ENCODE results near the gene C1orf210.

C1orf210 gene

DNA sequence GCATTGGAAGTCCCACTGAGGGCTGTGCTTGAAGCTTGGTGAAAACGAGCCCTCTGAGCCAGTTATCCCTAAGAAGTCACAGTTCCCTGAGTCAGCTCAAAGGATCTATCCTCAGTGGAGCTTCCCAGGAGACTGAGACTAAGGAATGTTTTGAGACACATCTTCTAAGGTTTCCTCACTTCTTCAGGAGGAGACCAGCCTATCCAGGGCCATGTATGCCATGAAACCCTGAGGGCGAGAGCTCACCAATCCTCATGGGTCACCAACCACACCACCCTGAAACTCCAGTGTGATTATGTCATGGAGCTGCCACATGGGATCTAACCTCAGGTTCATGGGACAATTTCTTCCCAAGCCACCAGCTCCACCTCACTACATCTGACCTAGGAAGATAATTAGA lies 7.8 kb upstream of the C1orf210 start:
- no peak for DNase-seq

DNA sequence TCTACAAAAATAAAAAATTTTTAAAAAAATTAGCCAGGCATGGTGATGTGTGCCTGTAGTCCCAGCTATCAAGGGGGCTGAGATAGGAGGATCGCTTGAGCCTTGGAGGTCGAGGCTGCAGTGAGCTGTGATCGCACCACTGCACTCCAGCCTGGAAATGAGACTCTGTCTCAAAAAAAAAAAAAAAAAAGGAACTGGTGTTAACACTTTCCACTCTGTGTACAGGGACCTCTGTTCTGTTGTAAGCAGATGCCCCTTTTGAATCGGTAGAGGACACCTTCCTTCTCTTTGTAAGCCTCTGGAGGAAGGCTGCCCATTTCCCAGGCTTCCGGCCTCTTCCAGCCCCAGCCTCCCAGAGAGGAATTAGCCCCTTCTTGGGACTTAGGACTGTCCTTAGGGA lies 7.3 kb upstream of the C1orf210 start:
- no peak for DNase-seq

DNA sequence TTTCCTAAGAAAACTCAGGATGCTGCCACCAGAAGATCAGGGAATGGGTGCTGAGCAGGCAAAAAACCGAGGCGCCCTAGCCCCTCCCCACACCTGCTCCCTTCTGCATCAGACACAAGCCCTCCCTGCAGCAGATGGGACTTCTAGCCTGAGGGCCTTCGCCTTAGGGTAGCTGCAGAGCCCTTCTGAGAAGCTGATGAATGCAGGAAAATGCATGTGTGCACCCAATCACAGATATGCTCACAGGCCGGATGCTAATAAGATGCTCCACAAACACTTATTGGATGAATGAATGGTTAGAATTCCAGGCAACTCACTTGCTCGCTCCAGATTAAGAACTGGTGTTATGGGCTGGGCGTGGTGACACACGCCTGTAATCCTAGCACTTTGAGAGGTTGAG lies 6.8 kb upstream of the C1orf210 start:
- no peak for DNase-seq

DNA sequence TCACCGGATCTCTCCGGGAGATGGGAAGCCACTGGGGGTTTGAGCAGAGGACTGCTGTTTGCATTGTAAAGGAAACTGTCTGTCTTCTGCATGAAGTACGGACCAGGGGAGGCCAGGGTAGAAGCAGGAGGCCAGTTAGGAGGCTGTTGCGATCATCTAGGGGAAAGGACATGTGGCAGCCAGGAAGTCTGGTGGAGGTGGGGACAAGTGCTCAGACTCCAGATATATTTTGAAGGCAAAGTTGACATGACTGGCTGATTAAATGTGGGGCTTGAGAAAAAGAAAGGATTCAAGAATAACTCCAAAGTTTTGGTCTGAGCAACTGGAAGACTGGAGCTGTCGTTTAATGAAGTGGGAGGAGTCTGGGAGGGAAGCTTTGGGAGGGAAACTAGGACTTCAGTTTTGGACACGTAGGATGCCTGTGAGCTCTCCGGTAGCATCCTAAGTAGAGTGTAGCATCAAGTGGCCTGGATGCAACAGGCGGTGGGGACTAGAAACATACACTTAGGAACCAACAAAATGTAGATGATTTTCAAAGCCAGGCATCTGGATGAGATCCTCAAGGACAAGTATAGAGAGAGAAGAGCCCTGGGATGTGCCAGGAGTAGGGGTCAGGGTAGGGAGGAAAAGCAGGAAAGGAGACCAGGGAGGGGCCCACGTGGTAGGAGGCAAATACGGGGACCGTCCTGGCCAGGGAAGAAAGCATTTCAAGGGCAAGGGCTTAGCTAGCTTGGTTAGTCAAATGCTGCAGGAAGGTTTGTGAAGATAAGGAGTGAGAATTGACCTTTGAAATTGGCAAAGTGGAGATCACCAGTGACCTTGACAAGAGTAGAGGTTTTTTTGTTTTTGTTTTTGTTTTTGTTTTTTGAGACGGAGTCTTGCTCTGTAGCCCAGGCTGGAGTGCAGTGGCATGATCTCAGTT lies 3.7 kb upstream of the C1orf210 start:
- no peak for DNase-seq

DNA sequence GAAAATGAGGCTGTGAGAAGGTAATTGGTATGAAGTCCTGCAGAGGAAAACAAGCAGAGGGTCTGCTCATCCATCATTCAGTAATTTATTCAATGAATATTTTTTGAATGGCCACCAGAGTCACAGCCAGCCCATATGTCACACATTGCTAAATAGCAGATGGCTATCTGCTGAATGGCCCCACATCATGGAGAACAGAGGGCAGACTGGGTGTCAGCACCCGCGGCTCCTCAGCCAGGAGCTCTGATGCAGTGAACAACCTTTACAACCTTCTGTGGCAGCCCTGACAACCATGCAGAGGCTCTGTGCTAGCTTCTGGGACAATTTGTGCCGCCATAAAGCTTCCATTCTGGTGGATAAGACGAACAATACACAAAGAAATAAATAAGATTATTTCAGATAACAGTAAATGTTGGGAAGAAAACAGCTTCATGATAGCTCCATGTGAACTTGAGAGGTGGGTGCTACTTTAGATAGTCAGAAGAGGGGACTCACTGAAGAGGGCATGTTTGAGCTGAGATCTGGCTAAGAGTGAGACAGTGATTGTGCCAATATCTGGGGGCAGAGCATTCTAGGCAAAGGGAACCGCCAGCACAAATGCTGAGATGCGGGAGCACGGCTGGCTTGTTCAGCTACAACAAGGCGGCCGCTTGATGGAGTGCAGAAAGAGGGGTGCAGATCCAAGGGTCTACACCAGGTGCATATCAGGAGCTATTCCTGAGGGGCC lies 2.8 kb upstream of the C1orf210 start:
- no peak for DNase-seq

DNA sequence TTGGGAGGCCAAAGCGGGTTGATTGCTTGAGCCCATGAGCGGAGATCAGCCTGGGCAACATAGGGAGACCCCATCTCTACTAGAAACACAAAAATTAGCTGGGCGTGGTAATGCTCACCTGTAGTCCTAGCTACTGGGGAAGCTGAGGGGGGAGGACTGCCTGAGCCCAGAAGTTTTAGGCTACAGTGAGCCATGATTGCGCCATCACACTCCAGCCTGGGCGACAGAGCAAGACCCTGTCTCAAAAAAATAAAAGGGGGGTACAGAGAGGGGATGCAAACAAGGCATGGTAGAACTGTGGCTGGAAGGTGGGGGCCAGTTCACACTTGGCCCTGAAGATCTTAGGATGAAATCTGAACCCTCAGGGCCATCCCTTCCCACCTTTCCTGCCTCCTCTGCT lies 1.2 kb upstream of the C1orf210 start:
- no peak for DNase-seq

DNA sequence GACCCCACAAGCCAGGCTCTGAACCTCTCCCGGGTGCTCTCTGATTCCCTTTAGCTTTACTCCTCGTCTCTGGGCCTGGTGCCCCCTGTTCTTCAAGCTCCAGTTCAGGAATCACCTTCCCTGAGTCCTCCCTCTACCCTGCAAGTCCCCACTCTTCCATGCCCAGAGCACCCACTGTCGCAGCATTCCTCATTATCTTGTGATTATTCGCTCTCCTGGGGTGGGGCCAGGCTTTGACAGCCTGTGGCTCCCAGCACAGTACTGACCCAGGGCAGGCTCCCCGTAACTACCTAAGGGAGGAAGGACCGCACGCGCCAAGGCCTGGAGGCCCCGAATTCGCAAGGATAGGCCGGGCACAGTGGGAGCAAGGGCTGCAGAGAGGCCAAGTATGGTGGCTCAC lies 734 bp upstream of the C1orf210 start:
- DNase-seq, result no peak

DNA sequence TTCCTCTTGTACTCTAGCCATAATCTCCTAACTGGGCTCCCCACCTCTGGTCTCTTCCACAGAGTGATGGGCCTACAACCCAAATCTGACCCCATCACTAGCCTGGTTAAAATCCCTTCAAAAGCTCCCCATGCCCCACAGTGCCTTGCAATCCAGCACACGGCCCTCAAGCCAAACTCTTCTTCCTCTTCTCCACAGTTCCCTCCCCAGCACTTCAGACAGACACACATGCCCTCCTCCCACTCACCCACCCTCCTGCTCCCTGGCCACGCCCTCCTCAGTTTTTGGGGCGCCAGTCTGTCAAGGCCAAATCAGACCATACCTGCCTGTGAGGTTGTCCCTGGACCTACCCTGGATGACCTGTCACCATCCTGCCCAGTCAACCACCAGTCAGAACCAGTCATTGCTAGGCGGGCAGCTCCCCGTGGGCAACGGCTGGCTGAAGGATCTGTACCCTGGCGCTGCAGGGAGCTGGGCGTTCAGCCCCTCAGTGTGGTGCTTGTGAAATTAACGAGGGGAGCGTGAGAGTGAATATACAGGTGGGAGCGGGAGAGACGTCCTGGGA lies 753 bp downstream of the C1orf210 start:
- no peak for DNase-seq

DNA sequence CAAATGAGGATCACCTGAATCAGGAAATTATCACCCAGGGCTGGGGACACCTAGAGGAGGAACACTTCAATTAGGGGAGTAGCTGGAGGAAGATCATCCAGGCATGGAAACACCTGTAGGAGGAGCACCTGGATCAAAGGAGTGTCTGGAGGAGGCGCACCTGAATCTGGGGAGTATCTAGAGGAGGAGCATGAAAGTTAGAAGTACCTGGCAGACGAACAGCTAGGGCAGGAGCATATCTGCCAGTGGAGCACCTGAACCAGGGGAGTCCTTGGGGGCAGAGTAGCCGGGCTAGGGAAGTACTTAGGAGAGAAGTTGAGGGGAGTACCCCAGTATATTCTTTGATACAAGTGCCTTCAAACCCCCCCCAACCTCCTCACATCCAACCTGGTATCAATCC lies 1.3 kb downstream of the C1orf210 start:
- no peak for DNase-seq

DNA sequence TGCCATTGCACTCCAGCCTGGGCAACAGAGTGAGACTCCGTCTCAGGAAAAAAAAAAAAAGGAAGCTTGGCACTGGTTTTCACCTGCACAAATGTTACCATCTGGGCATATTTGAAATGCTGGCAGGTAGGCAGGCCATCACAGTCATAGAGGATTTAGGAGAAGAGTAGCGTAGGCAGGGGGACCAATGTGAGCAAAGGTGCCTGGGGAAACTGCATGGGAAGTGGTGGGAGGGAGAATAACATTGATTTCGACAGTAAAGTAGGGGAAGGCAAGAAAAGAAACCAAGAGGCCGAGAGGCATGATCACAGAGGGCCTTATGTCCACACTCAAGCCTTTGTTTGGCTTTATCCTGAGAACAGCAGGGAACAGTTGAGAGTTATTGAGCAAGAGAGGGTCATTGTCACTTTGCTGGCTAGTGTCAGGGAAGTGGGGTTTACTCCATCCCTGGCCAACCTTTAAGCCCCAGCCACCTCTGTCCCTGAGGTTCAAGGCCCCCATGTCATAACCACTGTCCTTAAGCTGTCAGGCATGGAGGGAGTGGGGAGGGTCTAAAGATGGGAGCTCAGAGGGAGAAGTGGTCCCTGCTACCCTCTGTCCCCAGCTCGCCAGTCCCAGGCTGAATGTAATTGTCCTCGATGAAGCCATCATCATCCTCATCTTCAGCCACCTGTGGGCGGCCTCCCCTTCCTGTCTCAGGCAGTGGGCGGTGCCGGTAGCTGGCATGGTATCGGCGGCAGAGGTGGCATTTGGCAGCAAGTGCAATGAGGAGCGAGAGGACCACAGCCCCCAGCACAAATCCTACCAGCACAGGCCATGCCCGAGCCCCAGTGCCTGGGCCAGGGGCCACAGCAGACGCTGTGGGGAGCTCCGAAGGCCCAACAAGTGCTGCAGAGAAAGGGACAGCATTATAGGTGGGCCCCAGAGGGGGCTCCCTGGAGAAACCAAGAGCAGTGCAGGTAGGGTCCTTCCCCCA lies 2.9 kb downstream of the C1orf210 start:
- no peak for DNase-seq

DNA sequence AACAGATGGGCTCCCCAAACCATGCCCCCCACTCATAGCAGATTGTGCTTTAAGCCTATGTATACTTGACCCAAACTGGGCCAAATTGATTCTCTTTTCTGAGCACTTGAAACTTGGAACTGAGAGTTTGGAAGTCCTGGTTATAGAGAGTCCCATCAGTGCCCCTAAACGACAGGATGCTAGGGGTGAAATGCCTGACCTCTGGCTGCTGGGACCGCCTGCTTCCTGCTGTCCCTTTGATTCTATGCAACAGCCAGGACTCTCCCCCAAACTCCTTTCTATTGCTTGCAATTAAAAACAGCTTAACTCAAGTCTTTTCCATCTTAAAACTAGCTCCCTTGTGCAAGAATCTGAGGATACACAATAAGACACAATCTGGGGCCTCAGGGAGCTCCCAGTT lies 4.7 kb downstream of the C1orf210 start:
- DNase-seq, result no peak

DNA sequence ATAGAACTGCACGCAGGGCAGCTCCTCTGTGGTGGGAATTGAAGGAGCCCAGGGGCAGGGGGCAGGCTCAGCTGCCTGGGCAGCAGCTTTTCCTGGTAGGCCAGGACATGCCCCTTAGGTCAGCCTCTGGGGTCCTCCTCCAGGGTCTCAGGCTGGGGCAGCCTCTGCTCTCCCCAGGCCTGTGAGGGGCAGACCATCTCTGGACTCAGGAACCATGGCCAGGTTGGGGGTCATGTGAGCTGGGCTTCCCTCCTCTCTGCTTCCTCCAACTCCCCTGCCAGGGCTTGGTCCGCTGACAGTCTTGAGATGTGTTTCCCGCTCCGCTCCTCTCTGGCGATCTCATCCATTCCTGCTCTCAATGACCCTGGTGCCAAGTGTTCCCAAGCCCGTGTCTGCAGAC lies 5.7 kb downstream of the C1orf210 start:
- DNase-seq, result no peak

DNA sequence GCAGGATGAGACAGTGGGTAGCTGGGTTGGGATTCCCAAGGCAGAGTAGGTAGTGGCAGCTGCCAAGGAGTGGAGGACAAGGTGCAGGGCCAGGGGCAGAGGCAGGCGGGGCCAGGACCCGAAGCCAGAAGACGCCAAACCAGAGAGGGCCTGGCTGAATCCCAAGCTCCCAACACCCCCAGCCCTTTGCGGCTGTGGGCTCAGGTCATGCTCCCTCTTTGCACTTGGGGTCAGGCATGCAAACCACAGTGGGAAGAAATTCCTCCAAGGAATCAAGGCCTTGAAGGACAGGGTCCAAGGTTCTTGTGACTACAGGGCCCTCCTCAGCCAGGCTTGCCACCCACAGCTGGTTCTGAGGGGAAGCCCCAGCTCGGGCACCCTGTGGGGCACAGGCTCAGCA lies 6.2 kb downstream of the C1orf210 start:
- DNase-seq, result no peak

DNA sequence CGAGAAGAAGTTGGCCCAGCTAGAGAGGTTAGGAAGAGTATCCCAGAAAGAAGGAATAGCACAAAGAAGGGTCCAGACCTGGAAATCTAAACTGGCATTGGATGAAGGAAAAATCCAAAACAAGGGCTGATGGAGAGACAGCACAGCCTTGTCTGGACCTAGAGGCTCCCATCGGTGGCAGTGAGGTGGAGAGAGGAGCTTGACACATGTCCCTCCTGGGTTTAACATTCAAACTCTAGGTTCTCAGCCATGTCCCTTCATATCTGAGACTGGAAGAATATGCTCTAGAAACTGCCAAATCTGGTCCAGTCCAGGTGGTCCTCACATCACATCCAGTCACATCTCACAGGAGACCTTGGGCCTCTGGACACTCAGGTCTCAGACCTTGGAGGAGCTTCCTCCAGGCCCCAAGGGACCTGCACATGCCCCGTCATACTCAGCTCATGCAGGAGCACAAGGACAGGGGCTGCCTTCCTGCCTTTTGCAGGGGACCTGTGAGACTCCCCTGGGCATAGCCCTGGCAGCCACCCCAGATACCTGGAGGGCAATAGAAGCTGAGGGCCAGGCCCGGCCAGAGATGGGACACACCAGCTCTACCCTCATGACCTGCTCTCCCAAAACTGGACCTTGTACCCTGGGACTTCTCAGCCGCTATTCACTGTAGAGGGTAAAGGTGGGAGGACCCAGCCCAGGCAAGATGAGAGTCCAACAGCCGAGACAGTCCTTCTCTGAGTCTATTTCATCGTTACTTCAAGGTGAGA lies 8.1 kb downstream of the C1orf210 start:
- no peak for DNase-seq

DNA sequence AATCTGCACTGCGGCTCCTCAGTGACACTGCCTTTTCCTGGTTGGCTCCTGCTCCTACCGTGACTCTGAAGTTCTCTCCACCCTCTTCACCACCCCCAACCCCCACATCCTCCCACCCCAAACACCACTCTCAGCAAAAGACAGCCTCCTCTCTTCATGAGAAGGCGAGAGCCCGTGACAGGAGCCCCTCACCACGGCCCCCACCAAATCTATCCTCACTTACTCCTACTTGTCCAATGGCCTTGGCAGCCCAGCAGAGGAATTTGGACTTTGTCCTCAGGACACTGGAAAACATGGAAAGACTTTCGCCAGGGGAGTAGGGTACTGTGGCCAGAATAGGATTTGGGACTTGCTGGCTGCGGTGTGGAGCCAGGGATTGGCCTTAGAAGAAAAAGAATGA lies 8.7 kb downstream of the C1orf210 start:
- DNase-seq, result no peak

DNA sequence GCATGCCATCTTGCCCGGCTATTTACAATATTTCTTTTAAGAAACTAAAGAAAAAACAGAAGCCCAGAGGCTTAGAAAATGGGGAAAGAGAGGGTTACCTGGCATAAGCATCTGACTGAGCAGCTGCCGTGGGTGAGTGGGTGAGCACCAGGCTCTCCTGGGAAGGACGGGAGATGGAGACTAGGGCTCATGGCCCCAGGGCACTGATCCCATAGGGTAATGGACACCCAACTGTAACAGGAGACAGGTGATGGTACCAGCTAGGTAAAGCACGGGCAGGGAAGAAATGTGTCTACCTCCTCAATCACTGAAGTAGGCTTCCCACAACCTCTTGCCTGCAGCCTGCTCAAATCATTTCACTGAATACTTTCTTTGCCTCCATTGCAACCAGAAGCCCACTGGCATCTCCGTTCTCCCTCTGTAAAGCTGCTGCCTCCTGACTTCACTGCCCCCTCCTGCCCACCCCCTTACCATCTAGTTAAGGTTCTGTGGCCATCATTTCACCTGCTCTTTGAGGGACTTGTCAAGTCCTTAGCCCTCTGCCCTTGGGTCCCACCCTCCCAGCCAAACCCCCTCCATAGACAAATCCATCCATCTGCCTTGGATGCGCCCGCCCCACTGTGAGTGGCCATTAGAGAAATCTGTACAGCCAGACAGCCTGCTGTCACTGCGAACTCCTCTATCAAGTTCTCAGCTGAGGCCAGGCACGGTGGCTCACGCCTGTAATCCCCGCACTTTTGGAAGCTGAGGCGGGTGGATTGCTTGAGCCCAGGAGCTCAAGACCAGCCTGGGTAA lies 9.4 kb downstream of the C1orf210 start:
- DNase-seq, result no peak

DNA sequence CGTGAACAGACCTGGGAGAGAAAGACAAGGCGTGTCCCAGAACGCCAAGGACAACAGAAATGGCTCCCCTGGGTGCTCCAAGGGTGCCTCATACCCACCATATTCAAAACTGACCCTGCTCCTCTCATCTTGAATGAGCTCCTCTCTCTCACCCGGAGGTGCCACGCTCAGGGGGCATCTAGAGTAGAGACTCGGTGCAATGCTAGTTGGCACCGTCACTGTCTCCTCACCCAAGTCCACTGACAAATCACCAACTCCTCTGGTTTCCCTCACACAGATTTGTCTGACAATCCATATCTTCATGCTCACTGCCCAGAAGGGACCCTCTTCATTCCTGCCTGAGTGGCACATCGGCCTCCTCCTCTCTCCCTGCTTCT lies 10.6 kb downstream of the C1orf210 start:
- no peak for DNase-seq

DNA sequence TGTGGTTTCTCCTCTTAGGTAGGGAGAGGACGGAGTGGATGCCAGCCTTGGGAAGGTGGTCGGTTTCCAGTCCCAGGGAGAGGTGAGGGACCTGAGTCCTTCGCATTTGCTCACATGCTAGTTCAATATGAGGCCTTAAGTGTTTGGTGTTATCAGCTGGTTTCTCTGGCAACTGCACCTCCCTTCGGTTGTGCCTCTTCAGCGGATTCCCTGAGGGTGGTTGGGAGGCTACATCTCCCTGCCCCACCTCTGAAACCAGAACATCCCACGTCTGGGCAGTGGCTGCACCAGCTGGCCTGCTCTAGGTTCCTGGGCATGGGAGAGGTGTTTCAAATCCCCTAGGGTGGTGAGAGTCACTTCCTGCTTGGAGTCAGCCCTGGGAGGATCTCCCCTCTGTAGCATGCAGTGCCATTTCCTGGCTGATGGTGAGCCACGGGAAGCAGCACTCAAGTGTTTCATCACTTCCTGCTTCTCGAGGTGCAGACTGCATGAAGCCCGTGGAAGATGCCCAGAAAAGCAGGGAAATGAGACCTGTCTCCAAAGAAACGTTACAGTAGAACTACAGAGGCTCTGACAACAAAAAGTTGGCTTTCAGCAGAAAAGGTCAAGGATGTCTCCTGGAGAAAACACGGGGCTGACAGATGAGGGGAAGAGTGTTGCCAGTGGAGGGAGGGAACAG lies 11.1 kb downstream of the C1orf210 start:
- DNase-seq, result peak; percentile 50

DNA sequence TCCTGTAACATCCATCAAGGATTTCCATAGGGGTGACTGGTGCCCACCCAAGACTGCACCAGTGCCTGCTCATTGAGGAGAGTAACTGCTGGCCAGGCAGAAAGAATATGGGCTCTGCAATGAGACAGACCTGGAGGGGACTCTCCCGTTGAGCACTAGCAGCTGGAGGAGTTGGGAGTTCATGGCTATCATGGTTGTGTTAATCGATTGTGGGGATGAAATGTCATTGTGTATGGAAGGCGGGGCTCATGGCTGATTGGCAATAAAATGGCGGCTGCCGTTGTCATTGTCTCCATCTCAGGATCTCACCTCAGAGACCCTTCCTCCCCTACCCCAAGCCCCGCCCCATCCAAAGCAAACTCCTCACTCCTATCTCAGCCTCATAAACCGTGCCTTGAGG lies 11.7 kb downstream of the C1orf210 start:
- no peak for DNase-seq

All from femur (tissue), 1 donor.